Spleen (tissue), 7 donors: ENCODE results near the gene METAP1D.

ENCODE experiments used
- POLR2A ChIP-seq, 3 donors: fragments of 450-650 bp; IDR thresholded peaks; one replicate each; pipeline ENCODE4 v1.5.1; 2017; ENCODE audit warnings: antibody characterized with exemption in 3 of 3, mild to moderate bottlenecking in 1 of 3
- POLR2AphosphoS5 ChIP-seq, 3 donors: sonication (generic); formaldehyde crosslinking; IDR thresholded peaks; one replicate each; pipeline ENCODE4 v1.5.1; 2017; ENCODE audit warnings: antibody characterized with exemption in 3 of 3
- TF ChIP-seq, protein P1 (sequence below), 11 experiments: fragments of 200-600 bp in 7 of 11; fragments of 450-650 bp in 4 of 11; sonication (generic) in 4 of 11; IDR thresholded peaks in 8 of 11; conservative IDR thresholded peaks in 3 of 11; 1 replicate in 7 of 11; 2 replicates in 4 of 11; pipeline versions ENCODE4 v1.4.0 to v1.8.0; 2016 to 2021; ENCODE audit warnings: antibody characterized with exemption in 11 of 11, inconsistent platforms in 4 of 11, mild to moderate bottlenecking in 1 of 11
- donor health status: DM: no; HTN: no; CAD: no; lungs with moderate emphysema.
- donor health status: DM: no; HTN: no; CAD: no.
- donor health status: DM: no; HTN: no; CAD: no.

DNA sequence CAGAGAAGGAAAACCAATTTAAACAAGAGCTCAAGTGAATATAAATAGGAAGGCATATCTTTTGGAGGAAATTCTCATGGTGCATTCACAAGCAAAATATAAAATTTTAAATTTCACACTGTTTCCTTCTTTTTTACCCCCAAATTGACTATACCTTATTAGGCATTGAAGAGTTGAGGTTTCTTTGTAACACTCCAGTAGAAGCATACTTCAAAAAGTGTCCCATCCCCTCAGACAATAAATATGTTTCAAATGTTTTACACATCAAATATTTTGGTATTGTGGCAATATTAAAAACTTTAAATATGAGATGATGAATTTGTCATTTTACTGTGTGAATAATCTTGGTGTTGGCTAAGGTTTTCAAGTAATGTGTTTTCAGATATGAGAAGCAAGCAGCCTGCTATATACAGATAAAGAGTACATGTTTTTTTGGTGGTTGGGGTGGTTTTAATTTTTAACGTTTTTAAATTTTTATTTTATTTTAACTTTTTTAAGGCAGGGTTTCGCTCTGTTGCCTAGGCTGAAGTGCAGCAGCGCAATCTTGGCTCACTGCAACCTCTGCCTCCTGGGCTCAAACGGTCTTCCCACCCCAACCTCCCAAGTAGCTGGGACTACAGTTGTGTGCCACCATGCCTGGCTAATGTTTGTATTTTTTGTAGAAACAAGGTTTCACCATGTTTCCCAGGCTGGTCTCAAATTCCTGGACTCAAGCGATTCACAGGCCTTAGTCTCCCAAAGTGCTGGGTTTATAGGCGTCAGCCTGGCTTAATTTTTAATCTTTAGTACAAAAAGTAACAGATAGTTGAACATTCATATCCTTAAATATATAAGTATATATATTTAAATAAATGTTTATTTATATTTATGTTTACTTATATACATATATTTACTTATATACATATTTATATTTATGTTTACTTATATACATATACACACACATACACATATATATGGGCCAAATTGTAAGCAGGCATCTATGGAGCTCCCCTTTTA lies 49.1 kb downstream of the METAP1D start:
- TF ChIP-seq, protein P1, sequence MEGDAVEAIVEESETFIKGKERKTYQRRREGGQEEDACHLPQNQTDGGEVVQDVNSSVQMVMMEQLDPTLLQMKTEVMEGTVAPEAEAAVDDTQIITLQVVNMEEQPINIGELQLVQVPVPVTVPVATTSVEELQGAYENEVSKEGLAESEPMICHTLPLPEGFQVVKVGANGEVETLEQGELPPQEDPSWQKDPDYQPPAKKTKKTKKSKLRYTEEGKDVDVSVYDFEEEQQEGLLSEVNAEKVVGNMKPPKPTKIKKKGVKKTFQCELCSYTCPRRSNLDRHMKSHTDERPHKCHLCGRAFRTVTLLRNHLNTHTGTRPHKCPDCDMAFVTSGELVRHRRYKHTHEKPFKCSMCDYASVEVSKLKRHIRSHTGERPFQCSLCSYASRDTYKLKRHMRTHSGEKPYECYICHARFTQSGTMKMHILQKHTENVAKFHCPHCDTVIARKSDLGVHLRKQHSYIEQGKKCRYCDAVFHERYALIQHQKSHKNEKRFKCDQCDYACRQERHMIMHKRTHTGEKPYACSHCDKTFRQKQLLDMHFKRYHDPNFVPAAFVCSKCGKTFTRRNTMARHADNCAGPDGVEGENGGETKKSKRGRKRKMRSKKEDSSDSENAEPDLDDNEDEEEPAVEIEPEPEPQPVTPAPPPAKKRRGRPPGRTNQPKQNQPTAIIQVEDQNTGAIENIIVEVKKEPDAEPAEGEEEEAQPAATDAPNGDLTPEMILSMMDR (IDR thresholded peaks at IDR 0.05 in 8 of 11, conservative IDR thresholded peaks at IDR 0.05 in 3 of 11), result no peak
- TF ChIP-seq POLR2AphosphoS5 (IDR thresholded peaks at IDR 0.05) (no peak), POLR2A (IDR thresholded peaks at IDR 0.05) (no peak)
